NCI-H2107 treated with DMSO at 0.1 percent for 48 hours (cell line): ENCODE data around the gene LCE5A.
"Not testable (repeated sequence)": the region's sequence is repeated elsewhere in the genome, so short reads cannot be mapped to it uniquely, and the experiment has no call there.

ENCODE experiments used
- DNase-seq: peaks from one replicate; lab custom pipeline; 2025; ENCODE audit not compliant: unreplicated experiment; lab: John Stamatoyannopoulos, UW

The LCE5A gene

DNA sequence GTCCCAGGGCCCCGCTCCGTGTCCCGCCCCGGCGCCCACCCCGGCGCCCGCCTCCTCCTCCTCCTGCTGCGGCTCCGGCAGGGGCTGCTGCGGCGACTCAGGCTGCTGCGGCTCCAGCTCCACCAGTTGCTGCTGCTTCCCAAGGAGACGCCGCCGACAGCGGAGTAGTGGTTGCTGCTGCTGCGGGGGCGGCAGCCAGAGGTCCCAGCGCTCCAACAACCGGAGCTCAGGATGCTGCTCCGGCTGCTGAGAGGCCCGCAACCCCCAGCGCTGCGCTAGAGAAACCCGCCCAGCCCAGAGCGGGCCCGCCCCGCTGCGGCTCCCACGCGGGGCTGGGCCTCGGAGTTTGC, 4.8 kb downstream of the LCE5A start:
- DNase-seq, result no peak

DNA sequence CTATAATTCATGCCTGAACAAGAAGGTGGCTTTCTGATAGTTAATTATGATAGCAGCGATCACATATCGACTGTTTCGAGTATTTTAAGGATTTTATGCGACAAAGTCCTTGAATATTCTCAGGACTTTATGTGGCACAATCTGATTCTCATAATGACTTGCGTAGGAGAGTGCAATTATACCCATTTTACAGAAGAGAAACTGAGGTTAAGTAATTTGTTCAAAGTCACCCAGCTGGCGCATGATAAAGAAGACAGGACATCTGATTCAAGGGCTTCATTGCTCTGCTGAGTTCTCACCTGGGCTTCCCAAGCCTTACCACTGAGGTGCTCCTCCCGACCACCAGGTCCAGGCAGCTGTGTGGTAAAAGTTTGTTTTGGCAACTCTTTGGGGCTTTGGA, 5.5 kb downstream of the LCE5A start:
- DNase-seq, result no peak

DNA sequence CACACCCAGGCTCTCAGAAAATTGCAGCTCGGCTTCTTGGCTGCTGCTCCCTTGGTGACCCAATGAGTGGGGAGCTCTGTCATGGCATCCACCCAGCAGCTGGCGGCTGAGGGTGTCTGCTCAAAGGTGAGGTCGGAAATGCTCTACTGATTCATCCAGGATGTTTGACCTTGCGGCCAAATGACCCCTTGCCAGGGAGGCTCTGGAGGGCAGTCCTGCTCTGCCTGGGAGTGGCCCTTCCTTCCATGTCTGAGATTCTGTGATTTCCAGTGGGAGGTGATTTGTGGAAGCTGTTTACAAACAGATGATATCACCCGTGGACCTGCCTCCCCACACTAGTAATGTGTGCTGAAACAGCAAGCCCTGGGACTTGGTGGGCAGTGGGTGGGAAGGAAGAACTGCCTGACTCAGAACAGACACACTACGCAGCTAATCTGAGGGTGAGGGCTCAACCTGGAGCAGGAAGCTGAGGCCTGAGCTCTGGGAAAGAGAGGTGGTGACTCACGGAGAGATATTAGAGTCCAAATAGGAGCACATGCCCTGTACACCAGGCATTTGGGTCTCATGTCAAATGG, 6.7 kb downstream of the LCE5A start:
- no peak for DNase-seq

DNA sequence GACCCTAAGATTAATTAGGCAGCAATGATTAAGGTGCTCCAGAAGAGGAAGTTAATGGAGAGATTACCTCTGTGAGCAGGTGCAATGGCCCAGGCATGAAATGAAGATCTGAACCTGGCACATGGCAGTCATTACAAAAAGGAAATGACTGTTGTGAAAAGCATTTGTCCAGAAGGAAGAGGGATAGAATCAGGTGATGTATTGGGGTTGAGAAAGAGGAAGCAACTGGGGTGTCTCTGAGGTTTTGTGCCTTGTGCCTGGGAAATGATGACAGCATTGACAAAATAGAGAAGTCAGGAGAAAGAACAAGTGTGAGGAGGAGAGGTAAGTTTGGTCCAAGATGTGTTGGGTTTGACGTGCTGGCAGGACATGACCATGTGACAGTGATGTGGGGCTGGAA, 9.2 kb downstream of the LCE5A start:
- DNase-seq, result no peak

DNA sequence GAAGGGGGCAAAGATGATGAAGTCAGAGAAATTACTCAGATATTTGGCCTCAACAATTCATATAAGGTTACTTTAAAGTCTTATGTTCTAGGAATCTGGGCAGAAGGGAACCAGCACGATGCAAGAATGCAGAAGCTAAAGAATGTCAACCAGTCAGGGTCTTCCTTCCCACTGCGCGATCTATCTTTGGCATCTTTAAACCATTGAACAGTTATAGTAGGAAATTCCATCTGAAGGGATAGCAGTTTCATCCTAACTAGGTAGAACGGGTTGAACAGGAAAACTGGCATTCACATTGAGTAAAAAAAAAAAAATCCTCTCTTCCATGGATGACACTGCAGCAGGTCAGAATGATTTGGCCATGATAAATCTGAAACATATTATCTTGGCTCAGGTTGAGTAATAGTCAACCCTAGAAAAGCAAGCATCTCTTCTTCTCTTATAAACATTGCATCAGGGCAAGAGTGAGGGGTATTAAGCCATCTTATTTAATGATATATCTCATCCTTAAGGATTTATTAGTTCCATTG, 10.0 kb downstream of the LCE5A start:
- no peak for DNase-seq

DNA sequence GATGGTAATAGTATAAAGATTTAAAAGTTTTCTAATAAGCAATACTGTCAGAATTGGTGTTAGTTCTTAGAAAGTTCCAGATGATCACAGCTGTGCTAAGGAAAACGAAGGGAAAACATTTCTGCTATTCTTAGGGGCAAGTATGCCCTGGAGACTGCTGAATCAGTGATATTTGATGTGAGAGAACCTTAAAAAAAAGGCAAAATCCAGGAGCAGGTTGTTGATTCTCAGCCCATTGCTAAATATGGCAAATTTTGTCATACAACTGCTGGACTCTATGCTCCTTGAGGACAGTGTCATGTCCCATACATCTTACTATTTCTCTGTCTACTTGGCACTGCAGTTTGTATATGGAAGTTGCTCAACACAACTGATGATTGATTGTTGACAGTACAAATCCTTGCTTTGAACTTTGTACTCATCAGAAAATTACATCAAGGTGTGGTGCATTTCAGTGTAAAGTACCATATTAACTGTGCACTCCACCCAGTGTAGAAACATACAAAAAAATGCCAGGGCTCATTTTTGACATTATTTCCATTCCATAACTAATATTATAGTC, 14.6 kb downstream of the LCE5A start:
- no peak for DNase-seq

DNA sequence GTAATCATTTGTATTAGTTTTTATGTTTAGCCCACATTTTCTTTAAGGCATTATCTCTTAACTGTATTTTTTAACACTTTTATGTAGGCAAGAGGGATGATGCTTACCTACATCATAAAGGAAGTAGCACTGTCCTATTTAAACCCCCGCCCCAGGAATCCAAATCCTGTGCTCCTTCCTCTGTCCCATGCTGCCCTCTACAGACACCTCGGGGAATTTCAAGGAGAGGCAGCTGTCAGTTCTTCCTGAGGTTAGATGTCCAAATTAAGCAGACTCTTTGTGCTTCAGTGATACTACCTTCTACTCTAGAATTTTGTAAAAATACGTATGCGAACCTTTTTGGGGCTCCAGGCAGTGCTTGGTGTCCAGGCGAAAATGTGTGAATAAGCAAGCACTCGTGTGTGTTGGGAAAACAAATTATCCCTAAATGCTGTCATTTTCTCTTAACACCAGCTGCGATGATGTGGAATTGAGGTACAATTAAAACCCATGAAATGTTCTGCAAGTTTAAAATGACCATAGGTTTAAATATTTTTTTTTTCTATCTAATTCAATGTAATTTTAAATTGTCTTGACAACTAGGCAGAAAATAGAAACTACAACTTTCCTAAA, 22.8 kb downstream of the LCE5A start:
- DNase-seq, result peak; percentile 1

DNA sequence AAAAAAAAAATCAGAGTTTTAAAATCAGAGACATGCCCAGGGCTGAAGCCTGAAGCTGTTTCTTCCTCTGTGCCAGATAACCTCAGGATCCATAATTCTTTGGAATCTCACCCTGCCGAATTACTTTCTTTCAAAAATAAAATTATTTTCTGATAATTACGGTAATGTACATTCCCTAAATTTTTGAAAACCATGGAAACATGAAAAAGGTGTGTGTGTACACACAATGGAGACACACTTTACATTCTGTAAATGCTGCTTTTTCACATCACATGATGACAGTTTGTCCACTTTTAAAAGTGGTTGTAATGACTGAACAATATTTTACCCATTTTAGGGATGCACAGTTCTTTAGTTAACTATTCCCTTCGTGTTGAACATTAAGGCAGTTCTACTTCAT, 25.2 kb downstream of the LCE5A start:
- DNase-seq, result no peak

DNA sequence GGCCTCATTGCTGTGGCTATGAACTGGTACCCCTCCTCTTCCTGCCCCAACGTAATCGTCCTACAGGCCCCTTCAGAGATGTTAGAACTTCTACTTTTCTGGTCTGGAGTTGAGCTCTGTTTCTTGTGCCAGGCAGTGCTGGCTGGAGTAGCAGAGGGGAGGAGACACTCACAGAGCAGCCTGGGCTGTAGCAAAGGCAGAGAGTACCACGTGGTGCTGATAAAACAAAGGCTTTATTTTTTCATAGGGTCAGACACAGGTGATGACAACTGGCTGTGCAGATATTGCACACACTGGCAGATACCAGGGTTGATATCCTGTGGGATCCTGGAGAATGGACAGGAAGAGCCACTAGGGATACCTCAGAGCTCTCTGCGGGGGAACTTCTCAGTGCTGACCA, 26.9 kb downstream of the LCE5A start:
- DNase-seq, result no peak

DNA sequence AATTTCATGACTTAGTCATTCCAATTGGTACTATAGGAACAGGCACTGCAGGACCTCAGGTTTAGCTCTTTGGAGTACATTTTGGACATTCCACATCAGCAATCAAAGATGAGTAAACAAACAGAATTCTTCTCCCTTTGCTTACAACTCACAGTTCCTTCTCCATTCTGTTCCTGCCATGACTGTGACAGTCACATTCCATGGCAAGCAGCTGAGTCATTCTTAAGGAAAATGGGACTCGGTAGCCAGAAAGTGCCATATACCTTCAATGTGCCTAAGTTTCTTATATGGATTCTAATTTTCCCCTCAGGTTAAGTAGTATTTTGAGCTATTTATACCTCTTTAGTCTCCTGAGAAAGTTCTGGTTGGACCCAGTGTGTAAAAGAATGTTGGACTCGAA, 29.3 kb downstream of the LCE5A start:
- no peak for DNase-seq

DNA sequence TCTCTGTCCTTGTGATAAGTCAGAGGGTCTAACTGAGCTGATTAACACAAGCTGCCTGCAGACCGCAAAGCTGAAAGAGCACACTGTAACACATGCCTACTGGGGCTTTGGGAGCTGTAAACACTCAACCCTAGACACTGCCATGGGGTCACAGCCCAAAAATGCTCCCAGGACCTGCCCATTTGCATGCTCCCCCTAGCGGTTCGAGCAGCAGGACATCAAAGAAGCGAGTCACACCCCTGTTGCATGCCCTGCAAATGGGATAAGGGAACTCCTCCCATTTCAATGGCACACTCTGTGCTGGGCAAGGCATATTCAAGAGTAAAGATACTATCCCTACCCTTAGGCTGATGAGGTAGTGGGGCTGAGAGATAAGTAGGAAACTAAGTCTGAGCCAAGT, 33.2 kb downstream of the LCE5A start:
- no peak for DNase-seq

DNA sequence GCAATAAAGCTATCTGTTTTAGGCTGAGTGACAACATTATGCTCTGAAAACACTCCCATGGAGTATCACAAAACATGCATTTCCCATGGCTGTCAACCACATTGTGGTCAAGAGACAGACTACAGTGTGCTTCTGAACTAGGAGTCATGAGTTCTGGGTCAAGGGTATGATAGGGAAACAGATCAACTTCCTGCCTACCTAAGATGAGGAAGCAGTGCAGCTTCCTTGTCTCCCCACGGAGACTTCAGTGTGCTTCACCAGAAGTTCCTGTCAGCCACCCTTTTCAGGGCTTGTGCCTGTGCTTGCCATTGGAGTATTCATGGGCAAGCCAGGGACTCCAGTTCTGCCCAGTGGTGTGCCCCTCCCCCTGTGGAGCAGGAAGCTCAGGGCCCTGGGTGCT, 36.1 kb downstream of the LCE5A start:
- DNase-seq, result no peak

DNA sequence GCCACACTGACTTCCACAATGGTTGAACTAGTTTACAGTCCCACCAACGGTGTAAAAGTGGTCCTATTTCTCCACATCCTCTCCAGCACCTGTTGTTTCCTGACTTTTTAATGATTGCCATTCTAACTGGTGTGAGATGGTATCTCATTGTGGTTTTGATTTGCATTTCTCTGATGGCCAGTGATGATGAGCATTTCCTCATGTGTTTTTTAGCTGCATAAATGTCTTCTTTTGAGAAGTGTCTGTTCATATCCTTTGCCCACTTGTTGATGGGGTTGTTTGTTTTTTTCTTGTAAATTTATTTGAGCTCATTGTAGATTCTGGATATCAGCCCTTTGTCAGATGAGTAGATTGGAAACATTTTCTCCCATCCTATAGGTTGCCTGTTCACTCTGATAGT, 37.8 kb downstream of the LCE5A start:
- not testable (repeated sequence) for DNase-seq
